ENCODE data around the gene CELA3B. TPM values are rescaled to one million over a fixed set of nuclear protein-coding genes. Genes with fewer than 3 reads are reported as not detected.
A peak's percentile ranks its signal among the peaks of the same experiment; 100 is the strongest.
"Not testable (repeated sequence)": the region's sequence is repeated elsewhere in the genome, so short reads cannot be mapped to it uniquely, and the experiment has no call there.

The CELA3B gene
- total RNA-seq, 1 donor from 2014 or later = not detected

- ATAC-seq; intact Hi-C loops (cut with DNase I); DNase-seq (ENCODE audit: missing footprints): not testable (repeated sequence)
Observed at GRCh38 chr1:21969066-21969465, 7.8 kb upstream of the CELA3B start.

GRCh38 chr1:21970523-21970922, 6.3 kb upstream of the CELA3B start:
- DNase-seq (ENCODE audit: missing footprints); intact Hi-C loops (cut with DNase I); ATAC-seq: not testable (repeated sequence)

DNA sequence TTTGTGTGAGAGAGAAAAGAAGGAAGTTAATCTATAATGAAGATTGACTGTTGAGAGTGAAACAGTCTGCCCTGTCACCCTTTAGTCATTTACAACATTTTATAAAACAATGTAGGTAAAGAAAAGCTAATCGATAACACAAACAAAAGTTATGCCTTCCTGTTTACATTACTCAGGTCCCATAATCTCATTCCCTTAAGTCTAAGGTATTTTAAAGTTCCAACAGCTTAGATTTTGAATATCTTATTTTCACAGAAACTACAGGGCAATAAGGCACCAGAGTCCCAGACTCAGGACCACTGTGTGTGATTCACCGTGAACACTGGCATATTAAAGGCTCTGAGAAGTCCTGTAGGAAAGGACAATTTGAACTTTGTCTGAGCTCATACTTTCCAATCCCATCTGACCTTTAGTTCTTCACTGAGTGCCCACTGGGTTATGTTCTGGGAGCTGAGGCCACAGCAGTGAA, 3.8 kb upstream of the CELA3B start:
- intact Hi-C loops (cut with DNase I); ATAC-seq; DNase-seq (ENCODE audit: missing footprints): not testable (repeated sequence)

GRCh38 chr1:21973948-21974347, 2.9 kb upstream of the CELA3B start:
- DNase-seq (ENCODE audit: missing footprints); intact Hi-C loops (cut with DNase I); ATAC-seq: not testable (repeated sequence)

- intact Hi-C loops (cut with DNase I); DNase-seq (ENCODE audit: missing footprints): not testable (repeated sequence)
Observed at GRCh38 chr1:21974699-21975098, 2.1 kb upstream of the CELA3B start.

GRCh38 chr1:21975296-21975695, 1.5 kb upstream of the CELA3B start:
- DNase-seq (ENCODE audit: missing footprints); ATAC-seq; intact Hi-C loops (cut with DNase I): not testable (repeated sequence)

More at GRCh38 chr1:21974699-21975098, 2.1 kb upstream of the CELA3B start:
- peak; percentile 85 for ATAC-seq

- DNase-seq (ENCODE audit: missing footprints); ATAC-seq; intact Hi-C loops (cut with DNase I): not testable (repeated sequence)
Observed at GRCh38 chr1:21978209-21978608, 1.4 kb downstream of the CELA3B start.

DNA sequence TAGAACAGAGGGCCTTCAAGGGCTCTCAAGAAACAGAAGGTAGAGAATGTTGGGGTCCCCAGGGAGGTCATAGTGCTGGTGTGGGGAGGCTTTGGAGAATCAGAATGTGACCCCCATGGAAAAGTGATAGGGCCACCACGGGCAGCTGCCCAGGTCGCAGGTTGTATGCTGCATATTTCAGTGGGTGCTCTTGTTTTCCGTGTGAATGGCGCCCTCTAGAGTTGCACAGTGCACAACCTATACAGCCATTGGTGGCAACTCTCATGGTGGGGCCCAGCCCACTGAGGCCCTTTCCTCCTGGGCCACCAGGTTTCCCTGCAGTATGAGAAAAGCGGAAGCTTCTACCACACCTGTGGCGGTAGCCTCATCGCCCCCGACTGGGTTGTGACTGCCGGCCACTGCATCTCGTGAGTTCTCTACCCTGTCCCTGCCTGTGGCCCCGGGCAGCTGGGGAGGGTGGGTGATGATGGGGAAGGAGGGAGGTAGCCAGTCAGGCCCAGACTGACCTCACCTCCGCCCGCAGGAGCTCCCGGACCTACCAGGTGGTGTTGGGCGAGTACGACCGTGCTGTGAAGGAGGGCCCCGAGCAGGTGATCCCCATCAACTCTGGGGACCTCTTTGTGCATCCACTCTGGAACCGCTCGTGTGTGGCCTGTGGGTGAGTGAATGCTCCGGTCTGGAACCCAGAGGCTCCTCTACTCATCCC, 3.8 kb downstream of the CELA3B start:
- DNase-seq (ENCODE audit: missing footprints); intact Hi-C loops (cut with DNase I): not testable (repeated sequence)
- peak; percentile 58 for ATAC-seq

DNA sequence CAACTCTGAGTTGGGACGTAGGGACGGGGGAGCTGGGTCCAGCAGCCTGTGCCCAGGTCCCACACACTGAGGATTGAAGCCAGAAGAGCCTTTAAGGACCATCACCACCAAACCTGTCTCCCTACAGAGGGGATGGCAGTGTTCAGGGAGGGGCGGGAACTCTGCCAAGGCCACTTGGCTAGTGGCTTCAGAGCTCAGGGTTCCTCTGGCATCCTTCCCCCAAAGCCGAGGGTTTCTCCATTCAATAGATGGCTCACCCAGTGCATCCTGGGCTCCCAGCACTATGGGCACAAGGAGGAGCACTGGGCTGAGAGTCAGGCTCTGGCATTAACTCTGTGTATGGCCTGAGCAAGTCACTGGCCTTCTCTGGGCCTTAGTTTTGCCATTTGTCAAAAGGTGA, 4.4 kb downstream of the CELA3B start:
- intact Hi-C loops (cut with DNase I); DNase-seq (ENCODE audit: missing footprints); ATAC-seq: not testable (repeated sequence)

DNA sequence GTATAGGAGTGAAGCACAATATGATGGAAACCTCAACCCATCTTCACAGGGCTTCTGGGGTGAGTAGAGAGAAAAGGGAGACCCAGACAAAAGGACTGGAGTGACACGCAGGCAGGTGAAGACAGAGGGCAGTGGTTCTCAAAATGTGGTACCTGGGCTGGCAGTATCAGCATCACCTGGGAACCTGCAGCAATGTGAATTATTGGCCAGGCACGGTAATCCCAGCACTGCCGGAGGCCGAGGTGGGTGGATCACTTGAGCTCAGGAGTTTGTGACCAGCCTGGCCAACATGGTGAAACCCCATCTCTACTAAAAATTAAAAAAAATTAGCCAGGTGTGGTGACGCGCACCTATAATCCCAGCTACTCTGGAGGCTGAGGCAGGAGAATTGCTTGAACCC, 5.3 kb downstream of the CELA3B start:
- DNase-seq (ENCODE audit: missing footprints); ATAC-seq; intact Hi-C loops (cut with DNase I): not testable (repeated sequence)

GRCh38 chr1:21983539-21983938, 6.7 kb downstream of the CELA3B start:
- DNase-seq (ENCODE audit: missing footprints); intact Hi-C loops (cut with DNase I); ATAC-seq: not testable (repeated sequence)

DNA sequence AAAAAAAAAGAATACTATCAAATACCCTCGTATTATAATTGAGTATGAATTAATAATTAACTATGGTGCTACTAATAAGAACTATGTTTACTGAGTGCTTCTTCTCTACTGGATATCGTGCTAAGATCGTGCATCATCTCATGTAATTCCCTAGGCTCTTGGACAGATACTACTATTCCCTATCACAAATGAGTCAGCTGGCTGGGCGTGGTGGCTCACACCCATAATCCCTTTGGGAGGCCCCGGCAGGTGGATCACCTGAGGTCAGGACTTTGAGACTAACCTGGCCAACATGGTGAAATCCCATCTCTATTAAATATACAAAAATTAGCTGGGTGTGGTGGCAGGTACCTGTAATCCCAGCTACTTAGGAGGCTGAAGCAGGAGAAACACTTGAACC, 9.1 kb downstream of the CELA3B start:
- intact Hi-C loops (cut with DNase I); ATAC-seq; DNase-seq (ENCODE audit: missing footprints): not testable (repeated sequence)

DNA sequence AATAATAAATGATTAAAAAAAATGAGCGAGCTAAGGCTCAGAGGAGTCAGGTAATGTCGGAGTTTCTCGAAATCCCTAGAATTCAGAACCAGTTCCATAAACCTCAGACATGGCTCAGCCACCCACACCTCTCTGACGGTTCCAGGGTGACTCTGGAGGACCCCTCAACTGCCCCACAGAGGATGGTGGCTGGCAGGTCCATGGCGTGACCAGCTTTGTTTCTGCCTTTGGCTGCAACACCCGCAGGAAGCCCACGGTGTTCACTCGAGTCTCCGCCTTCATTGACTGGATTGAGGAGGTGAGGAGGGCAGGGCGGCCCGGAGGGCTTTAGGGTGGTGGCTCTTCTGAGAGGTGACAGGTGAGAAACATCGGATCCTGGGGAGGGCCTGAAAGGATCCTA, 9.6 kb downstream of the CELA3B start:
- ATAC-seq; intact Hi-C loops (cut with DNase I); DNase-seq (ENCODE audit: missing footprints): not testable (repeated sequence)

DNA sequence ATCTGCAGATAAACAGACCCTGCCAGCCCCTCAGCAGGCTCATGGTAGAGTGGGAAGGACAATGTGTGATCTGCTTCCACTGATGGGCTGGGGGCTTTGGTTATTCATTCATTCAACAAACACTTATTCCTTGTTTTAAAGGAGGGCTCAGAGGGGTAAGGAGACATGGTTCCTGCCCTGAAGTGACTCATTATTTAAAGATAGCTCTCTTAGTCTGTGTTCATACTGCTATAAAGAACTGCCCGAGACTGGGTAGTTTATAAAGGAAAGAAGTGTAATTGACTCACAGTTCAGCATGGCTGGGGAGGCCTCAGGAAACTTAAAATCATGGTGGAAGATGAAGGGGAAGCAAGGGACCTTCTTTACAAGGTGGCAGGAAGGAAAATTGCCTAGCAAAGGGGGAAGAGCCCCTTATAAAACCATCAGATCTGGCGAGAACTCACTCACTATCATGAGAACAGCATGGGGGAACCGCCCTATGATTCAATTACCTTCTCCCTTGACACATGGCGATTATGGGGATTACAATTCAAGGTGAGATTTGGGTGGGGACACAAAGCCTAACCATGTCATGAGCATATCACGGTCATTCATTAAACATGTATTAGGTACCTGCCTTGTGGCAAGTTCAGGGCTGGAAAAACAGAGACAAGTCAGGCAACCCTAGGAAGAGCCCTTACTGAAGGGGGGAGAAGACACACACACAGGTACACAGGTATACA, 13.0 kb downstream of the CELA3B start:
- DNase-seq (ENCODE audit: missing footprints); intact Hi-C loops (cut with DNase I); ATAC-seq: not testable (repeated sequence)

- DNase-seq (ENCODE audit: missing footprints); ATAC-seq; intact Hi-C loops (cut with DNase I): not testable (repeated sequence)
Observed at GRCh38 chr1:21992186-21992585, 15.4 kb downstream of the CELA3B start.

GRCh38 chr1:21994716-21995115, 17.9 kb downstream of the CELA3B start:
- DNase-seq (ENCODE audit: missing footprints); ATAC-seq; intact Hi-C loops (cut with DNase I): not testable (repeated sequence)

DNA sequence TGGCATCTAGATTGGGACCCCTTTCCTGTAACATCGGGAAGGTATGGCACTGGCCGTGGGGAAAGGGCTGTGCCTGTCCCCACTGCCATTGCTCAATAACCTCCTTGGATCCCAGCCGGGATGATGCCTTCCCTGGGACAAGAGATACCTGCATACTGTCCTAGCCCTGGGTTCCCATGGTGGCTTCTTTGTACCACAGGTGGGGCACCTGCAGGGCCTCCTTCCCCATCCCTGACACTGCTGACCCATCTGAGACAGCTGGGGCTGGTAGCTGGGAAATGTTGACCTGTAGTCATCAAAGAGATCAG, 19.8 kb downstream of the CELA3B start:
- DNase-seq (ENCODE audit: missing footprints); ATAC-seq; intact Hi-C loops (cut with DNase I): not testable (repeated sequence)

- DNase-seq (ENCODE audit: missing footprints); ATAC-seq; intact Hi-C loops (cut with DNase I): not testable (repeated sequence)
Observed at GRCh38 chr1:21997891-21998623, 21.2 kb downstream of the CELA3B start.
